Endothelial cell (in vitro differentiated cells): Measurements from ENCODE around the gene IVL. TPM values are rescaled to one million over a fixed set of nuclear protein-coding genes. Genes with fewer than 3 reads are reported as not detected.

Source experiments
- DNase-seq: peaks from one replicate; pipeline ENCODE4 v3.0.0; 2021; ENCODE audit warnings: low spot score
- H3K27ac Mint-ChIP-seq: one replicate; pipeline ENCODE4 v1.8.0; 2021; ENCODE audit warnings: mixed read lengths, inconsistent platforms; ENCODE audit not compliant: unreplicated experiment
- H3K27me3 Mint-ChIP-seq: one replicate; pipeline ENCODE4 v1.8.0; 2021; ENCODE audit warnings: mild to moderate bottlenecking, moderate library complexity, mixed read lengths, inconsistent platforms; ENCODE audit not compliant: unreplicated experiment
- H3K36me3 Mint-ChIP-seq: one replicate; pipeline ENCODE4 v1.8.0; 2021; ENCODE audit warnings: mild to moderate bottlenecking, low read depth, mixed read lengths, inconsistent platforms; ENCODE audit not compliant: unreplicated experiment
- H3K4me1 Mint-ChIP-seq: one replicate; pipeline ENCODE4 v1.8.0; 2021; ENCODE audit warnings: mild to moderate bottlenecking, mixed read lengths, inconsistent platforms; ENCODE audit not compliant: unreplicated experiment
- H3K4me3 Mint-ChIP-seq: one replicate; pipeline ENCODE4 v1.8.0; 2021; ENCODE audit warnings: mild to moderate bottlenecking, mixed read lengths, inconsistent platforms; ENCODE audit not compliant: unreplicated experiment
- H3K9me3 Mint-ChIP-seq: one replicate; pipeline ENCODE4 v1.8.0; 2021; ENCODE audit warnings: mixed read lengths, inconsistent platforms; ENCODE audit not compliant: unreplicated experiment
- CTCF ChIP-seq: fragments of 200-600 bp; sonication (generic); IDR thresholded peaks from one replicate; pipeline ENCODE4 v1.5.0; 2021; ENCODE audit warnings: antibody characterized with exemption; ENCODE audit not compliant: unreplicated experiment
- long read RNA-seq: library from polyadenylated mRNA; unstranded; transcript quantifications from one replicate; pipeline ENCODE4 v2.0.0, GENCODE V29; 2020; ENCODE audit not compliant: unreplicated experiment
- total RNA-seq: library from RNA; stranded (reverse); fragmentation: NEBNext Ultra II Directional; extraction: Animal tissue kit (Norgen Biotek cat#: 25700); gene quantifications from one replicate; pipeline ENCODE4 v1.2.1, GENCODE V29; 2021; ENCODE audit not compliant: unreplicated experiment

Gene IVL
- not detected for total RNA-seq
- long read RNA-seq, result 0 reads

- Mint-ChIP-seq H3K27me3 (peaks cover 11% of the 10 kb centered on the region), H3K27ac (no peak within 1 kb of the TSS), H3K9me3 (no peaks in the 10 kb centered on the region), H3K36me3 (peaks cover 3% of the 10 kb centered on the region), H3K4me1 (no peaks in the 10 kb centered on the region), H3K4me3 (no peak within 1 kb of the TSS)
- no peak for TF ChIP-seq CTCF
- DNase-seq, result no peak
Observed at GRCh38 chr1:152907686-152908601, at the start of gene IVL. IVL (plus strand) TSS chr1:152908546; CDS start chr1:152909798, 1,252 bp downstream.

GRCh38 chr1:152859696-152860095, 48.6 kb upstream of the IVL start, which contains the start of gene LCE7A:
LCE7A (plus strand) TSS chr1:152859996; CDS start chr1:152860698, 702 bp downstream.
- no peaks in the 10 kb centered on the region for H3K36me3 Mint-ChIP-seq
- H3K9me3 Mint-ChIP-seq, result no peaks in the 10 kb centered on the region
- TF ChIP-seq CTCF, result no peak
- no peaks in the 10 kb centered on the region for H3K27me3 Mint-ChIP-seq
- no peaks in the 10 kb centered on the region for H3K4me1 Mint-ChIP-seq
- no peak within 1 kb of the TSS for H3K4me3 Mint-ChIP-seq
- no peak within 1 kb of the TSS for H3K27ac Mint-ChIP-seq
- no peak for DNase-seq

GRCh38 chr1:152860129-152860528, 48.2 kb upstream of the IVL start:
- no peaks in the 10 kb centered on the region for H3K36me3 Mint-ChIP-seq
- no peak overlapping the region for H3K27ac Mint-ChIP-seq
- H3K4me3 Mint-ChIP-seq, result no peak overlapping the region
- H3K4me1 Mint-ChIP-seq, result no peaks in the 10 kb centered on the region
- H3K27me3 Mint-ChIP-seq, result no peaks in the 10 kb centered on the region
- no peak for DNase-seq
- no peaks in the 10 kb centered on the region for H3K9me3 Mint-ChIP-seq
- no peak for TF ChIP-seq CTCF

GRCh38 chr1:152861374-152861773, 47.0 kb upstream of the IVL start:
- no peaks in the 10 kb centered on the region for H3K9me3 Mint-ChIP-seq

More at GRCh38 chr1:152861374-152861773, 47.0 kb upstream of the IVL start:
- Mint-ChIP-seq H3K36me3 (no peaks in the 10 kb centered on the region), H3K27me3 (no peaks in the 10 kb centered on the region), H3K27ac (no peak overlapping the region), H3K4me1 (no peaks in the 10 kb centered on the region), H3K4me3 (no peak overlapping the region)
- DNase-seq, result no peak
- no peak for TF ChIP-seq CTCF
